CD4-positive, alpha-beta T cell treated with Interleukin-21 for 1 hour (primary cell): ENCODE measurements around the gene QKI.

Experiments
- DNase-seq: peaks from one replicate; pipeline ENCODE4 v3.0.0-alpha.2; 2020

The QKI gene

DNA sequence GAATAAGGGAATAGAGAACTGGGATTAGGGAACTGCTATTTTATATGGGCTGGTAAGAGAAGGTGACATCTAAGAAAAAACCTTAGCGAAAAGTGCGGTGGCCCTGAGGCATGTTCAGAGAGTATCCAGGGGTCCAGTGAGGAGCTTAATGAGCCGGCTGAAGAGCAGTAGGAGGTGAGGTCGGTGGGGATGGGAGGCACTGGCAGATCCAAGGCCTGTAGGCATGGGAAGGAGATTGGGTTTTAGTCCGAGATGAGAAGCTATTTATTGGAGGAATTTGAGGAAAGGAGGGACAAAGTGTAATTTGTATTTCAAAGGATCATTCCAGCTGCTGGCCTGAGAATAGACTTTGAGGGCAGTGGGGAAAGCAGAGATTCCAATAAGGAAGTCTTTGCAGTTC is 123.8 kb downstream of the QKI start:
- DNase-seq, result no peak

DNA sequence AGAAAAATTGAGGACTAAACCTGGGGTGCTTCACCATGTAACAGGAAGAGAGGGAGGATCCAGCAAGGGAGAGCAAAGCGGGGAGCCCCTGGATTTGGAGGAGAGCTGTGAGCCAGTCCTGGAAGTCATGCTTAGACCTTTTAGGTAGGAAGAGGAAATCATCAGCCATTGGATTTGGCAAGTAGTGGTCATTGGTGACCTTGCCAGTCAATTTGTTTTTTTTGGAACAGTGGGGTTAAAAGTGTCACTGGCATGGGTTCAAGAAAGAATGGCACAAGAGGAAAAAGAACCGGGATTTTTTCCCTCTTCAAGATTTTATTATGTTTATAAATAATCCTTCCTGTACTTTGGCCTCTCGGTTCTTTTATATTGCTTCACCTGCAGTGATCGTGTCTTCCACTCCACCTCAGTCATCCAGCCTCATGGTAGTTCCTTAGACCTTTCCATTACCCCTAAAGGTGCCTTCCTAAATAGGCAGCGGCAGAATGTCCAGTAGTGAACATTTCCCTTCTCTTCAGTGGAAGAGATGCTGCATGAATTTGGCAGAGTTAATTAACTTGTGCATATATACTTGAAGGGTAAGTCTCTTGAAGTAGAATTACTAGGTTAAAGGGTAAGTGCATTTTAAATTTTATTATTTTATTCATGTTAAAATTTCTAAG is 124.7 kb downstream of the QKI start:
- no peak for DNase-seq

DNA sequence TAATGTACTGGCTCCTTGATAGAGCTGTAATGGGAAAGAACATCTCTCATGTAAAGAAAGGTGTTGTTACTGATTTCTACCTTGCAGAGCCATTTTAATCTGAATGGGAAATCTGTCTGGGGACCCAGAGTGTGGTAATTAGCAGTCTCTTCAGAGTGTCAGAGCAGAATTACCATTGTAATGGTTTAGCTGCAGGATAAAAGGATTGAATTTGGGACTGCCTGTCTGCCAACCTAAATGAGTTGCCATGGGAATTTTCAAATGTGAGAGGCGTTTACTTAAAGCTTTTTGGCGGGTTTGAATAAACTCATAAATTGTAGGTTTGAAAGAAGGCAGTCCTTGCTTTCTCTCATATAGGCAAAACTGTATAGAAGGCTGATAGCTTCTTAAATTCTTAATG is 128.8 kb downstream of the QKI start:
- no peak for DNase-seq

DNA sequence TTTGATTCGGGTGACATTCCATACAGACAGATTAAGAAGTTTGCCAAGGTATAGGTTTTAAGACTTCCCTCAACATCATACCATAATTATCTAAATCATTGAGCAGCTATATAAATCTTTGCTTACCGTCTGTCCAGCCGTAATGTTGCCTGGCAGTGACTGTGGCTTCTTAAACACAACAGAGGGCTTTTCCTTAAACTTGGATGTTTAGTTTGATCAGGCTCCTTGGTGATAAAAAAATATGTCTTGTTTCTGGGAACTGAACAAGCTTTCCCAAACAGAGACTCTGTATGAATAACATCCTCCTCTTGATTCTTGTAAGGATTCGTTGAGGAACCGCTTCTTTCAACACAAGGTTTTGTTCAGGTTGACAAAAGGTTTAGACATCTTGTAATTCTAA is 130.9 kb downstream of the QKI start:
- no peak for DNase-seq

DNA sequence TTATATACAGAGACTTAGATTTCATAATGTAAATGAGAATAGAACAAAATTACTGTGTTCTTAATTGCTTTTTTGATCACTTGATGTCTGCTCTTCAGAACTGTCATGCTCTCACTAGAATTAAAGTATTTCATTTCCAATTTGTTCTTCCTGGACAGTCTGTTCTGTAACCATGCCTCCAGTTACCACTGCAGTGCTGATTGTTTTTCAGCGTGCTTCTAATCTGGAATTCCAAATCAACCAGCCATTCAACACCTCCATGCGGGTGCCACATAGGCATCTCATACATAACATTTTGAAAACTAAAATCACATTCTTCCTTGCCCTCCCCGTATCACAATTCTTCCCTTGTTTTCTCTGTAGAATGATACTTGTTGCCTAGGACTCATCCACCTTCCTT is 132.8 kb downstream of the QKI start:
- DNase-seq, result no peak

DNA sequence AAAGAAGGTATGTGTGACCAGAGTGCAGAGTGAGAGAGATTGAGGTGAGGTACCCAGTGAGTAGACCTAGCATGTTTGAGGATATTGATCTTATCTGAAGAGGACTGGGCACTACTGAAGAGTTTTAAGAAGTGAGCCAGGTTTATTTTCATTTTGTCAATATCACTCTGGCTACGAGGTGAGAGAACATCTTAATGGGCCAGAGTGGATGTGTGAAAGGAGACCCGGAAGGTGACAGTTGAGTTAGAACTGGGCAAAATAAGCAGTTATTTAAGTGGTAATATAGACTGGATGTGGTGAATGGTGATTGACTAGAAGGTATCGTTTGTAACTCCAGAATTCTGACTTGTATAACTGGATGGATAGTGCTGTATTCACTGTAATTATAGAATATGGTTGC is 134.1 kb downstream of the QKI start:
- DNase-seq, result no peak

DNA sequence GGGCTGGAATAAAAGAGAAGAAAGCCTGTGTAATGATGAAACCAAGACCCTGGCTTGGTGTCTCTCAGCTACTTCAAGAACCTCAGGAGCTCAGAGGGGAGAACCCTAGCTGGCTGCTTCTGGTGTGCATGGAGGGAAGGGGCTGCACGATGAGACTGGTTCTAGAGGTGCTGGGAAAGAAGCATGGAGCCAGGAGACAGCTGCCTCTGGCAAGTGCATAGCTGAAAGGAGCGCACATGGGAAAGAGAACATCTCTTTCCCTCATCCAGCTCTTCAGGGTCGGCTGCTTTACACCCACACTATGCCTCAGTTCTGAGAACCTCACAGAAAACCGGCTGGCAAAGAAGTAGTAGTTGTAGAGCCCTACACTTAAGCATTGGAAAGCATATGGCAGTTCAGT is 139.5 kb downstream of the QKI start:
- DNase-seq, result no peak

DNA sequence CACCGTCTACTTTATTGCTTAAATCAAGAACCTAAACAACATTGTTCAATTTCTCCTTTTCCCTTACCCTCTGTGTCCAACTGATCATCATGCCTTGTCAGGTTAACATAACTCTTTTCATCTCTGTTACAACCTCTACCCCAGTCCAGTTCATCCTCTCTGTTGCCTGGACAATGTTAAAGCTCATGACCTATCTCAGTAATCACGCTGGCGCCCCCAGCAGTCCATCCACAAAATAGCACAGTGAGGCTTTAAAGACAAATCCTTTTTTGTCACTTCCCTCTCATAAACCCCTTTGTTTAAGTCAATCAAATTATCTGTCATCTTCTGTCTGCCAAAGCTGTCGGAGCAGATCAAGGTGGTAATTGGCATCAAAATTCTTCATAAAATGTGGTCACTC is 140.1 kb downstream of the QKI start:
- peak; percentile 62 for DNase-seq

DNA sequence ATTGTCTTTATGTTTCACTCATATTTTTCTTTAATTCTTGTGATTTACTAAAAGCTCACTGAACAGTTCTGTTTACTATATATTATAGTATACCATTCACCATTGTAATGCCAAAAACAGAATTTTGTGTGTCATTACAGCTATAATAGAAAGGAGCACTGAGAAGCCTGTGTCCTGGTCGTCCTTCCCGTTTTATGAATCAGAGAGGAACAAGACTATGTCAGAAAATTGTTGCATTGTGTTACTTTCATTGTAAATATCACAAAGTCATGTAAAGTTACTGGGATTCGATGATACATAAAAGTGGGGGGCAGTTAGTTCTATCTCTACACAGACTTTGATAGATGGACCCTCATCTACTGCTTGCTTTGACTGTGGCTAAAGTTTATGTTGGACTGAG is 145.1 kb downstream of the QKI start:
- DNase-seq, result no peak

DNA sequence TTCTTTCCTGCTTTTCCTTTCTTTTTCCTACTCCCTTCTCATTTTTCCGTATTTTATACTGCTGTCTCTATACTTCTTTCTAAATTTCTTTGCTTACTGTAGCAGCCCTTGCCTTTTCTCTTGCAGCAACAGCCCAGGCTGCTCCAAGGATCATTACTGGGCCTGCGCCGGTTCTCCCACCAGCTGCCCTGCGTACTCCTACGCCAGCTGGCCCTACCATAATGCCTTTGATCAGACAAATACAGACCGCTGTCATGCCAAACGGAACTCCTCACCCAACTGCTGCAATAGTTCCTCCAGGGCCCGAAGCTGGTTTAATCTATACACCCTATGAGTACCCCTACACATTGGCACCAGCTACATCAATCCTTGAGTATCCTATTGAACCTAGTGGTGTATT is 148.8 kb downstream of the QKI start:
- DNase-seq, result no peak

DNA sequence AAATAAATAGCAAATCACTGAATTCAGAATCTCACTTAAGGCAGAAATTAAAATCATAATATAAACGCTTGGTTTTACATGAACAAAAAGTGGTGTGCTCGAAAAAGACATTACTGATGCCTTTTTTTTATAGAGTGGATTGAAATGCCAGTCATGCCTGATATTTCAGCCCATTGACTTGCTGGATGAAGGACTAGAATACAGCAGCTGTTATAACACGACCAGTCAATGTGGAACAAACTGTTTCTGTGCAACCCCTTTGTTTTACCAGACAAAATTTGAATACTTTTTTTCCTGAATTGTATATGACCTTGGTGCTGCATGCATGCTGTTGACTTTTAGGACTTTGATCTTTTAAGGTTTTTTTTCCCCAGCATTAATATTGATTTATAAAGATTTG is 150.0 kb downstream of the QKI start:
- DNase-seq, result no peak

DNA sequence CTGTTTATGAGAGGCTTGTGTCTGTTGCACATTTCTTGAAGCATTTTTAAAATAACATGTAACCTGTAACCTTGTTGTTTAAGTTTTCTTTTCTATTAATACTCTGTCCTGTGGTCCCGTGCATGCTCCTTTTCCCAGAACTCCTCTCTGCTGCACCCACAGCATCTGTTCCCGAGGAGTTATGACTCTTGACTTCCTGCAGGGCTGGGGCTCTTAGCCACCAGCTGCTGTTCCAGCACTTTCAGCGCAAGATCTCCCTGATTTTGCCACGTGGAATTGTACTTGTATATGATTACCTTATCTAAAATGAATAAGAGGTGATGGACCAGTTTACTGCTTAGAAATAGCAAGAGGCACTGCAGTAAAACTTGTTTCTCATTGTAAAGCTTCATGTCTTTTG is 150.6 kb downstream of the QKI start:
- DNase-seq, result no peak

DNA sequence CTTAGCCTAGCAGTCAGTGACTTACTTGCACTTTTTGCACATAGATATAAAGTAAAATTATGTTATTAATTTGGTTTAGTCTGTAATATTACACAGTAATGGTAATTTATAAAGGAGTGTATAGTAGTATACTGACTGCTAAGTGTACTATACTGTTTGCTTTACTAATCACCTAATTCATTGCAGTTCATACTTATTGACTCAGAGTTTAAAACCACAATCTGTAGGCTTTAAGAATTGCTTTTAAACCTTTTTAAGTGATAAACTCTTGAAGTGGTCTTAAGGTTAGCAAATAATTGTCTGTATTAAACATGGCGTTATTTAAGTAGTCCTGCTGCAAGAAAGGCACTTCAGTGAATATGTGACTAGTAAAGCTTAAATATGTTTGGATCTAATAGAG is 151.5 kb downstream of the QKI start:
- DNase-seq, result no peak

DNA sequence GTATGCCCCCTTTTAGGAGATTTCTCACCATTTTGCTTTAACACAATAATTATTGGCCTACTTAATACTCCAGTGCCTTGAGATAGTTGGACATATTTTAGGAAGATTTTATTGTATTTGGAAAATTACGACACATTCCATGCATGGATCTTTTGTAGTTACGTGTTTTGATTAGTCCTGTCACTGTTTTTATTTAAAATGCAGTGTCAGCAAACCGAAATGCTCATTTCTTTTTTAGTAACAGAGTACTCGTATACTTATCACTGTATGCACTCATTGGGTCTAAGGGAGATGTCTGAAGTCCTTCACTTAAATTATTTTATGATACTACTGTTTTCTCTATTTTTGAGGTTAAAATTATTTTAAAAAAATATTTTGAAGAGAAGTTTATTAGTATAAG is 153.8 kb downstream of the QKI start:
- DNase-seq, result no peak

DNA sequence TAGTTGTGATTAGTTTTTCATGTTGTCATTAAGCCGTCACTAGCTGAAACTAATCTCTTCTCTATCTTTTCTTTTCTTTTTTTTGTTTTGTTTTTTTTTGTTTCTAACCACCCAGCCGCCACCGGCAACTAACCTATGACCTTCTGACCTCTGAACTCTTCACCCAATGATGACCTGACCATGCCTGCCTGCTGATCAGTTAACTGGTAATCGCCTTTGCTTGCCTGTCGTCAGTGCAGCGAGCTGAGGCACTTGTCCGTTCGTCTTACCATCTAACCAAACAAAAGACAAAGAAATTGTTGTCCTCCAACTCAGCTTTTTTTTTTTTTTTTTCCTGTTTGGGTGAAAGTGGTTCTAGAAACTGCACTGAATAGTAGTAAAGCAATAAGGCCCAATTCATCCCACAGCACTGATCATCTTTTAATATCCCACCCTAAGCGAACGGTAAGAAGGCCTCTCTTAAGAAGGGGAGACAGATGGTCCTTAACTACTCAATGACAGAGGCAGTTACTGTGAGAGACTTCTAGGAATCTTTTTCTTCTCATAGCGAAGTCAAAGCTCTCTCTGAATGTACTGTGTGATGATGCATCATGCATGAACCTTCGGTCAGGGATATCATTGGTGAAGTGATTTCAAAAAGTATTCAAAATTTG is 156.2 kb downstream of the QKI start:
- DNase-seq, result no peak

DNA sequence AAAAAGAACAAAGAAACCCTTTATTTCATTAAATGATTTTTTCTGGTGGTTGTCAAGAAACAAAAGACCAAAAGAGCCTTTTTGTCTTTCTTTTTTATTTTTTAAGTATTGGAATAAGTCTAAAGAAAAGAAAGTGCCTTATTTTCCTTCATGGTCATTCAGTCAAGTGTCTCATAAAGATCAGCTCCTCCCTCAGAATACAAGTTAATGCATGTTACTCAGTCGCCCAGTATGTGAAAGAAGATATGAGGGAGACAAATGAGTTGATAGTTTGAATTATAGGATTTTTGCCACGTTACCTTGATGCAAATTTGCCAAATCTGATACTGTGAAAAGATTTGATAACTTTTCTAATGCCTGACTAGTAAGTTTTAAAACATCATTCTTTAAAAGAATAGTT is 157.2 kb downstream of the QKI start:
- no peak for DNase-seq

DNA sequence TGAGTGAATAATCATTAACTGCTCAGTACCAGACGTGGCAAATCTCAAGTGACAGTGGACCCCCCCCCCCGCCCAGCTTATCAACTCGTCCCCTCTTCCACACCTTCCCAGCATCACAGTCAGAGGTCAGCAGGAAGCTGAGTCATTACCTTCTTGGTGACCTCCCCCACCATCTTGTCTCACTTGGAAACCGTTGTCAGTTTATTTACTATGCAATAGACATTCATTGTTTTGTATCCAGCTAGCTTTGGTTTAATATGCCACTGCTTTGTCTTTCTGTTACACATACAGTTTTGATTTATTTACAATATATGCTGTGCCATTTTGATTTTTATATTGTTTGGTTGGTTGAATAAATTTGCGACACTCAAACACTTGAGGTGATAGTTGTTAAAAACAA is 158.1 kb downstream of the QKI start:
- DNase-seq, result no peak

DNA sequence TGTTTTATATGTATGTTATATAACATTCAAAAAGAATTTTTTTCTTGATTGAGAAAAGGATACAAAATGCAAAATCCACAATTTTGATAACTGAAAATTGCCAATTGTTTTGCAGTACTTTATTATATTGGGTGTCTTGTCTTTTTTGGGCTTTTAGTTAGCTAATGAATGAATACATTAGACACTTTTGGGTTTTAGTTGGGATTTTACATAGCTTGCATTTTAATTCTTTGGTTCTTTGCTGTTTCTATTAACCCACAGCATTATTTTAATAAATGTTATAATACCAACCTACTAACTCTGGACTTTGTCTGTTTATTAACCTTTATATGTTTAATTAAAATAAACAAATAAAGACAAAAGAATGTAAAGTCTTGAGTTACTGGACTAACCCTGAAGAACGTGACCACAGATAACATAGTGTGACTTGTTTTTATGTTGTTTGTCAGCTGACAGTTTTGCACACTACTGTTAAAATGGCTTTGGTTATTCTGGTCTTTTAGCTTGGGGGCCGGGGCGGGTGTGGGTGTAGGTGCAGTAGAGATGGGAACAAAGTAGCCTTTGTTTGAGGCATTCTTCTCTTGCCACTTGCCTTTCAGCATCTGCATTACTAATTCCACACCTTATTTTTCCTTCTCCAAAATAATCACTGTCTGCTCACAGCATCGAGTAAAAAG is 159.1 kb downstream of the QKI start:
- DNase-seq, result no peak

DNA sequence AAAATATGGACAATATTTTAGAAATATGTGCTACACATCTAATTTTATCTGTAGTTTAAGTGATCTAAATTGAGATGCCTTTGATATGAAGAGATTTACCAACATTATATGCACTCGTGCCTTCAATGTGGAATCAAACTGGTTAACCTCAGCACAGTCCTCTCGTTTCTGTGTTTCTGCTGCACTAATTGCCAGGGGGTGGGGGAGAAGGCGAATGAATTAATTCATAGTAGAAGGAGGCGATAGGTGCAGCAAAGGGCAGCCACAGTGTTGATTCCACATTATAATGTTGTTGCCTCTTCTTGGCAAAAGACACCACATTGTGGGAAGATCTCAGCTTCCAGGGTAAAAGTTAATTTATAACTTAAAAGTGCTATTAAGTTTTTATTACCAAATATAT is 161.6 kb downstream of the QKI start:
- DNase-seq, result no peak

DNA sequence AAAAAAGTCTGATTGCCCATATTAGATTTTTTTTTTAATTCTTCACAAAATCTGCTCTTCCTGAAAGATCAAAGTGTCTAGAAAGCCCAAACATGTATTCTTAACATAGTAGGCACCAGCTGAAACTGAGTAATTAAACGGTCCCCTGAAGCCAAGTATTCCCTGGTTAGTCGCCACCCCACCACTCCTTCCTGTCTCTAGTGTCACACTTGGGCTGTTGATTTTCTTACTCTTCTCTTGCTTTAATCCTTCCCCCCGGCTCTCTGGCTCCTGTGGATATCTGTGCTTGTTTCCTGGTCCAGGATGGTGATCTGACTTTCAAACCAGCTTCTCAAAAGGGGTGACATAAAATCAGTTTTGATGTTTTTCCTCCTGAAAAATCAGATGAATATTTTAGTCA is 162.9 kb downstream of the QKI start:
- DNase-seq, result no peak

DNA sequence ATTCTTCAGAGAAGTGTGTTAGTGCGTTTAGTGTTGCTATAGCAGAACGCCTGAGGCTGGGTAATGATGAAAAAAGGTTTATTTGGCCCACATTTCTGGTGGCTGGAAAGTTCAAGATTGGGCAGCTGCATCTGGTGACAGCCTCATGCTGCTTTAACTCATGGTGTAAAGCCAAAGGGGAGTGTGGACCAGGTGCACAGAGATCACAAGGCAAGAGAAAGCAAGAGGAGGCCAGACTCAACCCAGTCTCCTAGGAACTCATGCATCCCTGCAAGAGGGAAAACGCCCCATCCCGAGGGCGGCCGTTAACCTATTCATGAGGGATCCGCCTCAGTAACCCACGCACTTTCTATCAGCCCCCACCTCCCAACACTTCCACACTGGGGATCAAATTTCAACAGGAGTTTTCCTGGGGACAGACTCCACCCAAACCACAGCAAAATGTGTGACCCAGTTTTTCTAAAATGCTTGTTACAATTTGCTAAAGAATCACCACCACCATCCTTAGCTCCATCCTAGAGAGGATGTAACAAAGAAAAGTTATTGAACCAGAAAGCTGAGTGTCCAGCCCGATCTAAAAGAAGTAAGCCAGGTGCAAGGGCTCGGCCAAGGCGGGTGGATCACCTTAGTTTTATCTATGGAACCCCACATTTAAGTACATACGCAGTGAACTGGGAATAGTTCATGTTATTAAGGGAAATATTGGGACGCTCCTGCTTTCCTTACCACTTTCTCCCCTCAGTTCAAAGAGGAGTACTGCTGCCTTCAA is 164.8 kb downstream of the QKI start:
- no peak for DNase-seq

DNA sequence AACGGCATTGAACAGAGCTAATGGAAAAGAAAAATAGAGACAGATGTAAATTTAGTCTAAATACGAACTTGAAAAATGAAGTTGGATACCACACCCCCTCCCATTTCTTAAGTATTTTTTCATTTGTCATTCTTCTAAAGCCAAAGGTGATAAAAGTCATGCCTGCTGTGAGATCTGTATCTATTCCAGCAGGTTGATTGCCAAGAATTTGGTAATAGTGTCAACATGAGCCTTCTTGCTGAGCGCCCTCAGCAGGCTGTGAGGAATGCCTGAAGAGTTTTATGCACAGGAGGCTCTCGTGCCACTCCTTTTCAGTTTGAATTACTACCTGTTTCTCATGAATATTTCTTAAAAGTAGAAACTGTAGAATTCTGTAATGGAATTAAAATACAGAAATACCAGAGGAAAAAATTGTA is 165.4 kb downstream of the QKI start:
- DNase-seq, result no peak

DNA sequence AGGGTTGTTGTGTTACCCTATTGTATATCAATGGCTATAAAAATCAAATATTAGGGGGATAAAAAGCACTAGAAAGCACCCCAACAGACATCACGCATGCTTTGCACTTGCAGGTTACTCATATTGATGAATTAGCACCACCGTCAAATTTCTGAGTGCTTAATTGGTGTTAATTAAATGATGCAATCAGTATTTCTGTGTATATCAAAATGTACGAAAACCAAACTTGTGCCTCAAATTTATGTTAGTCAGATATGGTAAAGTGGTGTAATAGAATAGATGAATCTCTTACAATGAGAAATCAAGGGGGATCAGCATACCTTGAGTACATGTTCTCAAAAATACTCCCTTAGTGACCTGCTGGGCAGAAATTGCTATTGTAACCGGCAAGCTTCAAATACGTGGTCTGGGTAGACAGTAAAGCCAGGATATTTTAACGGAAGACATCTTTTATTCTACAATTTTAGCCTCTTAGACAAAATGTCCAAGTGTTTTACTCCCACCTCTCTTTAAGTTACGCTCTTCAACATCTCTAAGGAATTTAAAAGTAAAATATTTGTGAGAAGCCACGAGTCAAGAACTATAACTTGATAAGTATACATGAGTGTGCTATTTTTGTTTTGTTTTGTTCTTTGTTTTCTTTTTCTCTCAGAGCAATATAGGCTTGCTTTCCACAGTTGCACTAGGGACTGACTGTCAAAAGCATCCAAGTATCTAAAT is 166.0 kb downstream of the QKI start:
- no peak for DNase-seq
